ENCODE data around the gene TRIP12.

The TRIP12 gene

GRCh38 chr2:229858351-229858750 lies 63.5 kb downstream of the TRIP12 start:
- no peaks in the 10 kb centered on the region for H3K9me3 ChIP-seq (replicated peaks; ENCODE audit: insufficient read depth, low read length)
- 0 out of 2 replicates have a peak, but pooled peaks cover 5% of the 10 kb centered on the region for H3K4me1 ChIP-seq (ENCODE audit: low read length)
- H3K36me3 ChIP-seq (replicated peaks; ENCODE audit: insufficient read depth, low read length) = no peaks in the 10 kb centered on the region; the same call in 1 of the 2 replicates
- no peaks in the 10 kb centered on the region for H3K9me2 ChIP-seq (replicated peaks; ENCODE audit: insufficient read depth, low read length)
- TF ChIP-seq EZH2 (optimal IDR thresholded peaks at IDR 0.05; ENCODE audit: low read depth, low read length) (no peak), CTCF (IDR thresholded peaks at IDR 0.05; ENCODE audit: low read length) (no peak), EZH2phosphoT487 (IDR thresholded peaks at IDR 0.05; ENCODE audit: low read length) (no peak)
- H3K4me3 ChIP-seq (ENCODE audit: low read length) = no peak overlapping the region
- no peak overlapping the region for H3K27ac ChIP-seq (ENCODE audit: low read length)
- no peaks in the 10 kb centered on the region for H3F3A ChIP-seq (ENCODE audit: insufficient read depth, low read length)
- no peak overlapping the region for H3K4me2 ChIP-seq (ENCODE audit: low read depth, low read length)
- H4K20me1 ChIP-seq (ENCODE audit: insufficient read depth, low read length) = no peaks in the 10 kb centered on the region
- H3K27me3 ChIP-seq (replicated peaks; ENCODE audit: insufficient read depth, low read length) = no peaks in the 10 kb centered on the region
- H2AFZ ChIP-seq (ENCODE audit: low read length) = no peak overlapping the region
- H3K79me2 ChIP-seq (ENCODE audit: low read length) = peaks cover 30% of the 10 kb centered on the region
- H3K9ac ChIP-seq (ENCODE audit: low read length) = no peak overlapping the region
- no peak for DNase-seq

GRCh38 chr2:229857634-229858033 lies 64.2 kb downstream of the TRIP12 start:
- TF ChIP-seq EZH2 (optimal IDR thresholded peaks at IDR 0.05; ENCODE audit: low read depth, low read length) (no peak), EZH2phosphoT487 (IDR thresholded peaks at IDR 0.05; ENCODE audit: low read length) (no peak), CTCF (IDR thresholded peaks at IDR 0.05; ENCODE audit: low read length) (no peak)
- no peaks in the 10 kb centered on the region for H4K20me1 ChIP-seq (ENCODE audit: insufficient read depth, low read length)

GRCh38 chr2:229856413-229856812 lies 65.4 kb downstream of the TRIP12 start:
- H3K4me2 ChIP-seq (ENCODE audit: low read depth, low read length) = no peak overlapping the region
- no peaks in the 10 kb centered on the region for H3K27me3 ChIP-seq (replicated peaks; ENCODE audit: insufficient read depth, low read length)
- H3K27ac ChIP-seq (ENCODE audit: low read length) = no peak overlapping the region
- H3K9me2 ChIP-seq (replicated peaks; ENCODE audit: insufficient read depth, low read length) = no peaks in the 10 kb centered on the region
- no peak for TF ChIP-seq EZH2phosphoT487 (IDR thresholded peaks at IDR 0.05; ENCODE audit: low read length)
- TF ChIP-seq CTCF (IDR thresholded peaks at IDR 0.05; ENCODE audit: low read length) = no peak
- TF ChIP-seq EZH2 (optimal IDR thresholded peaks at IDR 0.05; ENCODE audit: low read depth, low read length) = no peak
- no peaks in the 10 kb centered on the region; the same call in 1 of the 2 replicates for H3K36me3 ChIP-seq (replicated peaks; ENCODE audit: insufficient read depth, low read length)
- H3K79me2 ChIP-seq (ENCODE audit: low read length) = peaks cover 19% of the 10 kb centered on the region
- H4K20me1 ChIP-seq (ENCODE audit: insufficient read depth, low read length) = no peaks in the 10 kb centered on the region
- no peaks in the 10 kb centered on the region for H3K9me3 ChIP-seq (replicated peaks; ENCODE audit: insufficient read depth, low read length)
- H3F3A ChIP-seq (ENCODE audit: insufficient read depth, low read length) = no peaks in the 10 kb centered on the region
- no peak overlapping the region for H3K4me3 ChIP-seq (ENCODE audit: low read length)
- no peak overlapping the region for H3K9ac ChIP-seq (ENCODE audit: low read length)
- no peak for DNase-seq
- no peak overlapping the region for H2AFZ ChIP-seq (ENCODE audit: low read length)
- 0 out of 2 replicates have a peak, but pooled peaks cover 9% of the 10 kb centered on the region for H3K4me1 ChIP-seq (ENCODE audit: low read length)

More at GRCh38 chr2:229857634-229858033, 64.2 kb downstream of the TRIP12 start:
- H2AFZ ChIP-seq (ENCODE audit: low read length) = no peak overlapping the region
- no peaks in the 10 kb centered on the region; the same call in 1 of the 2 replicates for H3K36me3 ChIP-seq (replicated peaks; ENCODE audit: insufficient read depth, low read length)
- H3K27me3 ChIP-seq (replicated peaks; ENCODE audit: insufficient read depth, low read length) = no peaks in the 10 kb centered on the region
- no peak overlapping the region for H3K4me2 ChIP-seq (ENCODE audit: low read depth, low read length)
- no peak overlapping the region for H3K9ac ChIP-seq (ENCODE audit: low read length)
- H3F3A ChIP-seq (ENCODE audit: insufficient read depth, low read length) = no peaks in the 10 kb centered on the region
- peaks cover 26% of the 10 kb centered on the region for H3K79me2 ChIP-seq (ENCODE audit: low read length)
- H3K4me1 ChIP-seq (ENCODE audit: low read length) = 0 out of 2 replicates have a peak, but pooled peaks cover 9% of the 10 kb centered on the region
- H3K9me3 ChIP-seq (replicated peaks; ENCODE audit: insufficient read depth, low read length) = no peaks in the 10 kb centered on the region
- no peaks in the 10 kb centered on the region for H3K9me2 ChIP-seq (replicated peaks; ENCODE audit: insufficient read depth, low read length)
- H3K4me3 ChIP-seq (ENCODE audit: low read length) = no peak overlapping the region
- no peak for DNase-seq
- H3K27ac ChIP-seq (ENCODE audit: low read length) = no peak overlapping the region

All from MM.1S (cell line).